Body of pancreas (tissue), 4 donors: ENCODE data around the gene HPSE2.

Experiments used
- CTCF ChIP-seq, 7 experiments: fragments of 450-650 bp in 4 of 7; fragments of 200-600 bp in 3 of 7; sonication (generic) in 3 of 7; IDR thresholded peaks; one replicate each; pipeline ENCODE4 v1.5.1; 2016 to 2019; ENCODE audit warnings: antibody characterized with exemption in 7 of 7
- POLR2A ChIP-seq, 3 donors: fragments of 450-650 bp; IDR thresholded peaks; one replicate each; pipeline ENCODE4 v1.6.1; 2016; ENCODE audit warnings: antibody characterized with exemption in 3 of 3, mild to moderate bottlenecking in 2 of 3

- TF ChIP-seq CTCF (IDR thresholded peaks at IDR 0.05) (no peak), POLR2A (IDR thresholded peaks at IDR 0.05) (no peak)
These were observed 427.3 kb downstream of the HPSE2 start for GRCh38 chr10:98808282-98808892.
